Suppressor macrophage treated with lipopolysaccharide for 1 hour (primary cell): Measurements from ENCODE around the gene ZFAND2A.
A peak's percentile ranks its signal among the peaks of the same experiment; 100 is the strongest.
"Not testable (repeated sequence)": the region's sequence is repeated elsewhere in the genome, so short reads cannot be mapped to it uniquely, and the experiment has no call there.

ENCODE experiments used
- DNase-seq, 3 donors: peaks; one replicate each; pipeline ENCODE4 v3.0.0-alpha.2; 2020 to 2022

The ZFAND2A gene

GRCh38 chr7:1174881-1175596 is 15.0 kb upstream of the ZFAND2A start:
- no peak for DNase-seq

DNA sequence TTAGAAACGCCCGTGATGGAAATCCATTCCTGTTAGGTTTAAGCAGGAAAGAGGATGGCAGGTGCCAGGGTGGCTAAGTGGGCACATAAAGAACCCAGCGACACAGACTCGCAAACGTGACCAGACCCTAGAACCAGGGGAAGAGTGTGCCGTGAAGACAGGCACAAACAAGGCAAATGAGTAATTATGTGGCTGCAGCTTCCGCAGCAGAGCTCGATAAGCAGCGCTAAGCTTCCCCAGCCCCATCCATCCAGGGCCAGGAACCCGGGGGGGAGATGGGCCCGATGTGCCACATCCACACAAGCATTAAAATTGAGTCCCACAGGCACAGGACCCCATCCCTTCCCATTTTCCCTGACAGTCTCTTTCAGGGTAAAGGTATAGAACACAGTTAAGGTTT is 14.0 kb upstream of the ZFAND2A start:
- DNase-seq = no peak

- DNase-seq = no peak
Observed at GRCh38 chr7:1172666-1173523, 12.9 kb upstream of the ZFAND2A start.

DNA sequence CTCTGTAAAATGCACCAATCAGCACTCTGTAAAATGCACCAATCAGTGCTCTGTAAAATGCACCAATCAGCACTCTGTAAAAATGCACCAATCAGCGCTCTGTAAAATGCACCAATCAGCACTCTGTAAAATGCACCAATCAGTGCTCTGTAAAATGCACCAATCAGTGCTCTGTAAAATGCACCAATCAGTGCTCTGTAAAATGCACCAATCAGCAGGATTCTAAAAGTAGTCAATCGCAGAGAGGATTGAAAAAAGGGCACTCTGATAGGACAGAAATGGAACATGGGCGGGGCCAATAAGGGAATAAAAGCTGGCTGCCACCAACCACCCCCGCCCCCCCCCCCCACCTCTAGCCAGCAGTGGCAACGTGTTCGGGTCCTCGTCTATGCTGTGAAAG is 11.5 kb upstream of the ZFAND2A start:
- not testable (repeated sequence) for DNase-seq

DNA sequence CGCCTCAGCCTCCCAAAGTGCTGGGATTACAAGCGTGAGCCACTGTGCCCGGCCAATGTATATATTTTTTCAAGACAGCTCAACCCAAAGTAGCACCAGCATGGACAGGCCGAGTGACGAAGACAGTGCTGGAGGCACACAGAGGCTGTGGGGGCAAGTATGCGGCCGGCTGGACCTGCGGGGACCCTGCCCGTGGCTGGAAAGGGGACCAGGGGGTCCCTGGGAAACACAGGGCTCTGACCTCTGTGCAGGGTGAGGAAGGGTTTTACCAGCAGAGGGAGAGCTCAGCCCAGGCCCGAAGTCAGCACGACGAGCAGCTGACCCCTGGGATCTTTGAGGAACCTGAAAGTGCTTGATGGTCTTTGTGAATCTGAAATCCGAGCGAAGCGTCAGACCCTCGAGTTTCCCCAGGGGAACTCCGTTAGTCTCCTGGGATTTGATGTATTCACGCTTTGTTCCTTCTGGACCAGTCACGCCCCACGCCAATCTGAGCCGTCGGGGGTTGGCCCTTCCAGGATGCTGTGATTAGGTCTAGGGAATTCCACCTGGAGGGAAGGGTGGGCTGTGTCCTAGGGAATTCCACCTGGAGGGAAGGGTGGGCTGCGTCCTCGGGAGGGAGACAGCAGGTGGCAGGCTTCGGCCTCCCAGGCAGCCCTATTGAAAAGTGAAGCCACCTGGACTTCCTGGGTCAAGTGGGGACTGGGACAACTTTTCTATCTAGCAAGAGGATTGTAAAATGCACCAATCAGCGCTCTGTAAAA is 10.9 kb upstream of the ZFAND2A start:
- DNase-seq = no peak

GRCh38 chr7:1169409-1170368 is 9.7 kb upstream of the ZFAND2A start:
- peak; percentile 93 to 97 (median 97) for DNase-seq

GRCh38 chr7:1168422-1168821 is 8.4 kb upstream of the ZFAND2A start:
- no peak for DNase-seq

- DNase-seq = no peak
Observed at GRCh38 chr7:1164436-1164835, 4.4 kb upstream of the ZFAND2A start.

GRCh38 chr7:1163121-1163520 is 3.1 kb upstream of the ZFAND2A start:
- DNase-seq = no peak

DNA sequence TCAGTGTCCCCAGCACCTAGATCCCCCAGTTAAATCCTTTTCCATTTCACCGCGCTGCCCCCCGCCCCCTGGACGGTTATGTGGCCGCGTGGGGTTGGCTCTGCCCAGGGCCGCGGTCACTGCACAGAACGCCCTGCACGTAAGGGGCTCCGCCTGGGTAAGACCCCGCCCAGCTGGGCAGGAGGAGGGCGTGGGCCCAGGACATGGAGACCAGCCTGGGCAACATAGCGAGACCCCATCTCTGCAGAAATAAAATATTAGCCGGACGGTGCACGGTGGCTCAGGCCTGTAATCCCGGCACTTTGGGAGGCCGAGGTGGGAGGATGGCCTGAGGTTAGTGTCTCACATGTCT is 650 bp upstream of the ZFAND2A start:
- peak in 1 of 3 donors; percentile 45 for DNase-seq

DNA sequence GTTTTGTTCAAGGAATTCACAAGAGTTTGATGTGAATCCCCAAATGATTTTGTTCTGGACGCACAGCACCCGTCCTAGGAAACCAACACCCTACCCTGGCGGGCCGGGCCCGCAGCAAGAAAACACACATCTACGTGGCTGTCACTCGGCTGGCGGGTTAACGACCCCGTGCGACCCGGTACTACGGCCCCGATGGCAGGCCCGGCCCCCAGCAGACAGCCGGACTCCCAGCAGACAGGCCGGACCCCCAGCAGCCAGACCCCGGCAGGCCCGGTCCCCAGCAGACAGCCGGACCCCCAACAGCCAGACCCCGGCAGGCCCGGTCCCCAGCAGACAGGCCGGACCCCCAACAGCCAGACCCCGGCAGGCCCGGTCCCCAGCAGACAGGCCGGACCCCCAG is 765 bp downstream of the ZFAND2A start:
- DNase-seq = not testable (repeated sequence)

DNA sequence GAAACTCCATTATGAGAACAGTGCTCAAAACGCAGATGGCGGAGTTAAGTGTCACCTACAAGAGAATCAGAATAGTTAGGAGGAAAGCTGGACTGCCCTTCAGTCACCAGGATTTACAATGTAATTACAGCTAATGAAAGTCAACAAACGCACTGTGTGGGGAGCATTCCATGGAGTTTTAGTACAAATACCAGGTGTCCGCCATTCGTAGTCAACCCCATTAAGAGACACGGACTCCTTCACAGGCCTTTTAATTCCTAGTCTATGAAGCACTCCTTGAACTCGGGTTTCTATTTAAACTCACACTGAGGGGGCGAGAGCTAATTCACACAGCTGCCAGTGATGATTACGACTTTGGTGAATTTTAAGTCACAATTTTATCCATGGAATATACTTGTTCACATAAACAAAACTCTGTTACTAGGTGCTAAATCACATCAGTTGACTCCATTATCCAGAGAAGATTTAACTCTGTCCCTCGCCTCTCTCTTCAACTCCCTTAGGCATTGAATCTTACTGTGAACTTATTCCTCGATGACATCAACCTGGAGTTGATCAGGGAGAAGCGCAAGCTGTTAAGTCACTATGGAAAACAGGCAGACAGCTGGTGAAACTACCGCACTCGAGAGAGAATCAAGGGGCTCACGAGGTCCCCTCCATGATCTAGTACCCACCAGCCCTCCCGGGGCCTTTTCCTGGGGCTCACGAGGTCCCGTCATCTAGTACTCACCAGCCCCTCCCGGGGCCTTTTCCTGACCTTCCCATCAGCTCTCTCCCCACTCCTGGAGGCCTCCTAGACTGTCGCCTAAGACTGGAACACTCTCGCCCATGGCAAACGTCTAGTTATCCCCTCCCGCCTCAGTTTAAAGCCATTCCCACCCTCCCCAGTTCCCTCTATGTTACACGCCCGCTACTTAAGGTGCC is 1.5 kb downstream of the ZFAND2A start:
- no peak for DNase-seq

DNA sequence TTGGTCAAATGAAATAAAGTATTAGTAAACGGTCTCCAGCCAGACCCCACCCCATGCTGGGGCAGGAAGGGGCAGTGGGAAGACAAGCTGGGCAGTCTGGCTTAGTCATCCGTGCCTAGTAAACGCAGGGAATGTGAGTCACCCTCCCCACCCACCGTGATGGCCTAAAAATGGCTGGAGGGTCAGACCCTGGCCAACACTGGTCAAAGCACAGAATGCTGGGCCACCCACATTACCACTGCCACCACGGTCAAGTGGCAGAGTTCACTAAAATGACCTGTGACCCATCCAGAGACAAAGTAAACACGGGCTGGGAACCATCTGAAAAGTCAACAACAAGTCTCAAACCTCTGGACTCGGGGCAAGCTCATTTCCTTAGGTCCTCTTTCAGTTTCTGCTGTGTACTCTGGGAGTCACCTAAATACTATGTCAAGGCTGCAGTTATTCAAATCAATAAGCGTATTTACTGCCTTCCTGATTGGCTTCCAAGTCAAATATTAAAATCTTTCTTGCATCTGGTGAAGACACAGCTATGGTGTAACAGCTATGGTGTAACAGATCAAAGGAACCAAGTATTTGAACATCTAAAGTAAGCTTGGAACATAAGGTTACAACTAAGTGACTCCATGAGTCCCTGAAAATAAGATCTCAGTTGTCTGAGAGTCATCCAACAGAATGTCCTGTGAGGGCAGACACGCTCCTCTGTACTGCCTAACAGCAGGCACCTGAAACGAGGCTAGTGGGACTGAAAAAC is 3.0 kb downstream of the ZFAND2A start:
- DNase-seq = peak; percentile 72 to 82 (median 74)

DNA sequence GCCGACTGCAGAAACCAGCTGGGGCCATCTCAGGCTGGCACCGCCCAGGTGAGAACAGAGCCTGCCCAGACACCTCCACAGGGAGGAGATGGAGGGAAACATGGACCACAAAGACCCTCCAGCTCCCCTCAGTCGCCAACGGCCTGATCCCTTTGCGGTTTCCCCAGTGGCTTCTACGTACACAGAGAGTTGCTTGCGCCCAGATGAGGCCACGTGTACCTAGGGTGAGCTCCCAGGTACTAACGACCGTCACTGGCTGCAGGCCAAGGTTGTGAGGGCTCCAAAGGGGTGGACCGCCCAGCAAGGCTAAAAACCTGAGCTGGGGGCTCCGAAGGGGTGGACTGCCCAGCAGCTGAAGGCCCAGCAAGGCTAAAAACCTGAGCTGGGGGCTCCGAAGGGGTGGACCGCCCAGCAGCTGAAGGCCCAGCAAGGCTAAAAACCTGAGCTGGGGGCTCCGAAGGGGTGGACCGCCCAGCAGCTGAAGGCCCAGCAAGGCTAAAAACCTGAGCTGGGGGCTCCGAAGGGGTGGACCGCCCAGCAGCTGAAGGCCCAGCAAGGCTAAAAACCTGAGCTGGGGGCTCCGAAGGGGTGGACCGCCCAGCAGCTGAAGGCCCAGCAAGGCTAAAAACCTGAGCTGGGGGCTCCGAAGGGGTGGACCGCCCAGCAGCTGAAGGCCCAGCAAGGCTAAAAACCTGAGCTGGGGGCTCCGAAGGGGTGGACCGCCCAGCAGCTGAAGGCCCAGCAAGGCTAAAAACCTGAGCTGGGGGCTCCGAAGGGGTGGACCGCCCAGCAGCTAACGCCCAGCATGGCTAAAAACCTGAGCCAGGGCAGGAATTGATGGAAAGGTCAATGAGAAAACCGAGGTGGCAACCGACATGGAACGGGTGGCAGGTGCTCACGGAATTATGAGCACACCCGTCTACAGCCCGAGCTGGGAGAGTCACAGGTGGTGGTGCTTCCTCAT is 3.9 kb downstream of the ZFAND2A start:
- DNase-seq = not testable (repeated sequence)

GRCh38 chr7:1154172-1154739 is 5.7 kb downstream of the ZFAND2A start:
- DNase-seq = no peak

DNA sequence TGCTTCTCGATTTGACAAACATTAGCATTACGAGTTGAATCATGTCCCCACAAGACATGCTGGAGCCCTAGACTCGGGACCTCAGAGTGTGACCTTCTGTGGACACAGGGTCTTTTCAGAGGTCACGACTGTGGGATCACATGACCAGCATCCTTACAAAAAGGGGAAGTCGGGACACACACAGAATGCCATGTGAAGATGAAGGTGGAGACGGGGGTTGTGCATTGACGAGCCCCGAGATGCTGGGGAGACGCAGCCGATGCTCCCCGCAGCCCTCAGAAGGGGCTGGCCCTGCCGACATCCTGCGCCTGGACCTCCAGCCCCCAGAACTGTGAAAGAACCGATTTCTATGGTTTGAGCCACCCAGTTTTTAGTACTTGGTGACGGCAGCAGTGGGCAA is 7.5 kb downstream of the ZFAND2A start:
- DNase-seq = no peak

- DNase-seq = no peak
Observed at GRCh38 chr7:1151653-1152425, 8.2 kb downstream of the ZFAND2A start.

- DNase-seq = no peak
Observed at GRCh38 chr7:1151156-1151555, 8.8 kb downstream of the ZFAND2A start.
